ENCODE results near the gene STK4. TPM values are rescaled to one million over a fixed set of nuclear protein-coding genes. Genes with fewer than 3 reads are reported as not detected.

The STK4 gene
- total RNA-seq, 4 donors from 2014 or later = 27.7 to 128 (median 42.9) TPM

GRCh38 chr20:45014671-45015415 is 48.5 kb downstream of the STK4 start:
- H3K4me1 ChIP-seq = peaks cover 0 to 10% (median 0%) of the 10 kb centered on the region in 4 donors
- no peak overlapping the region for H3K4me3 ChIP-seq
- TF ChIP-seq CTCF (IDR thresholded peaks at IDR 0.05) (no peak), POLR2A (IDR thresholded peaks at IDR 0.05) (no peak)
- peaks cover 0 to 16% (median 0%) of the 10 kb centered on the region in 3 donors for H3K36me3 ChIP-seq
- H3K27me3 ChIP-seq = no peaks in the 10 kb centered on the region
- no peaks in the 10 kb centered on the region for H3K9me3 ChIP-seq
- peak overlapping the region in 1 of 4 donors; percentile 20 for H3K27ac ChIP-seq
- DNase-seq = no peak

GRCh38 chr20:45016089-45016671 is 49.9 kb downstream of the STK4 start:
- TF ChIP-seq POLR2A (IDR thresholded peaks at IDR 0.05) (no peak), CTCF (IDR thresholded peaks at IDR 0.05) (no peak)
- Histone ChIP-seq H3K9me3 (no peaks in the 10 kb centered on the region), H3K27me3 (no peaks in the 10 kb centered on the region), H3K4me3 (no peak overlapping the region), H3K4me1 (peaks cover 0 to 10% (median 0%) of the 10 kb centered on the region in 4 donors), H3K36me3 (peaks cover 0 to 8% (median 0%) of the 10 kb centered on the region in 3 donors), H3K27ac (no peak overlapping the region)
- DNase-seq = no peak

GRCh38 chr20:45017281-45017680 is 51.0 kb downstream of the STK4 start:
- no peak overlapping the region for H3K4me3 ChIP-seq
- DNase-seq = no peak
- peaks cover 0 to 8% (median 0%) of the 10 kb centered on the region in 3 donors for H3K36me3 ChIP-seq
- H3K9me3 ChIP-seq = no peaks in the 10 kb centered on the region
- H3K27me3 ChIP-seq = no peaks in the 10 kb centered on the region
- peaks cover 0 to 10% (median 0%) of the 10 kb centered on the region in 4 donors for H3K4me1 ChIP-seq
- TF ChIP-seq POLR2A (IDR thresholded peaks at IDR 0.05) = no peak
- no peak for TF ChIP-seq CTCF (IDR thresholded peaks at IDR 0.05)
- no peak overlapping the region for H3K27ac ChIP-seq

- peaks cover 0 to 8% (median 0%) of the 10 kb centered on the region in 3 donors for H3K36me3 ChIP-seq
Measured at GRCh38 chr20:45017857-45018256, 51.5 kb downstream of the STK4 start.

More at GRCh38 chr20:45017857-45018256, 51.5 kb downstream of the STK4 start:
- H3K4me1 ChIP-seq = peaks cover 0 to 10% (median 0%) of the 10 kb centered on the region in 4 donors
- no peak for DNase-seq
- TF ChIP-seq CTCF (IDR thresholded peaks at IDR 0.05) (no peak), POLR2A (IDR thresholded peaks at IDR 0.05) (no peak)
- no peak overlapping the region for H3K27ac ChIP-seq
- H3K9me3 ChIP-seq = no peaks in the 10 kb centered on the region
- no peaks in the 10 kb centered on the region for H3K27me3 ChIP-seq
- no peak overlapping the region for H3K4me3 ChIP-seq

All from Peyer's patch (tissue), 4 donors.